Measurements from ENCODE around the gene LAMB4. TPM values are rescaled to one million over a fixed set of nuclear protein-coding genes. Genes with fewer than 3 reads are reported as not detected.

Gene LAMB4
- total and polyA plus RNA-seq, 2 of the 8 experiments (the other 6 are each of a cell fraction or from before 2014, with no cell fraction given): not detected

GRCh38 chr7:108002726-108003598, 127.2 kb downstream of the LAMB4 start, which contains the start of gene LAMB1 (continued):
- TF ChIP-seq EP300 (IDR thresholded peaks at IDR 0.05; ENCODE audit: borderline replicate concordance in 1 of 2, low read depth in 2 of 2, low read length in 2 of 2): no peak
- no peak for TF ChIP-seq JUN (IDR thresholded peaks at IDR 0.05; ENCODE audit: low read depth, low read length)
- TF ChIP-seq CHD2 (IDR thresholded peaks at IDR 0.05; ENCODE audit: low read length): no peak
- TF ChIP-seq POLR2AphosphoS5 (IDR thresholded peaks at IDR 0.05; ENCODE audit: low read depth, low read length): no peak
- peak; percentile 61 for TF ChIP-seq RNF2 (IDR thresholded peaks at IDR 0.05; ENCODE audit: borderline replicate concordance, low read depth, low read length, missing control alignments, poor library complexity, severe bottlenecking)
- no peak for TF ChIP-seq POLR2A (IDR thresholded peaks at IDR 0.05; ENCODE audit: control extremely low read depth in 1 of 2, low read depth in 2 of 2, low read length in 2 of 2)
- 0 out of 2 replicates have a peak, but pooled peaks have one; percentile 24 for TF ChIP-seq TBP (IDR thresholded peaks at IDR 0.05; ENCODE audit: low read depth, low read length)
- no peak for TF ChIP-seq SRF (IDR thresholded peaks at IDR 0.05; ENCODE audit: low read depth, low read length)
- no peak for TF ChIP-seq ATF2 (IDR thresholded peaks at IDR 0.05; ENCODE audit: low read length)
- no peak for TF ChIP-seq HDAC6 (IDR thresholded peaks at IDR 0.05; ENCODE audit: low read depth, low read length)
- TF ChIP-seq ZNF274 (IDR thresholded peaks at IDR 0.05; ENCODE audit: borderline replicate concordance, extremely low read depth, low read length): no peak
- peak; percentile 13 for TF ChIP-seq KDM4A (IDR thresholded peaks at IDR 0.05; ENCODE audit: low read depth, low read length, severe bottlenecking)
- TF ChIP-seq BCL11A (IDR thresholded peaks at IDR 0.05; ENCODE audit: low read depth in 2 of 2, low read length in 2 of 2): no peak
- no peak for TF ChIP-seq GABPA (IDR thresholded peaks at IDR 0.05; ENCODE audit: borderline replicate concordance, insufficient read depth, low read length)
- peak; percentile 12; the same call in 1 of the 2 replicates for TF ChIP-seq PHF8 (conservative IDR thresholded peaks at IDR 0.05; ENCODE audit: low read depth, low read length)
- no peak for TF ChIP-seq TCF12 (IDR thresholded peaks at IDR 0.05; ENCODE audit: low read depth, low read length)
- TF ChIP-seq RBBP5 (IDR thresholded peaks at IDR 0.05; ENCODE audit: borderline replicate concordance, low read depth, low read length): no peak; the same call in 1 of the 2 replicates
- TF ChIP-seq KDM5A (IDR thresholded peaks at IDR 0.05; ENCODE audit: low read length): no peak
- TF ChIP-seq FOSL1 (IDR thresholded peaks at IDR 0.05; ENCODE audit: insufficient read depth, low read depth, low read length): no peak
- TF ChIP-seq SIX5 (IDR thresholded peaks at IDR 0.05; ENCODE audit: low read depth, low read length): no peak
- peak; percentile 5; the same call in 1 of the 2 replicates for TF ChIP-seq MAX (IDR thresholded peaks at IDR 0.05)
- no peak for TF ChIP-seq RFX5 (IDR thresholded peaks at IDR 0.05; ENCODE audit: borderline replicate concordance, low read depth, low read length)

Data from H1 (cell line).